OCI-LY3 (cell line): ENCODE data around the gene ATP10A.

Source experiments
- CTCF ChIP-seq: fragments of 200-600, 300-600 bp; sonication (generic); IDR thresholded peaks from 2 replicates; pipeline ENCODE4 v1.5.1; 2014; ENCODE audit warnings: antibody characterized with exemption, low read length, low read depth
- EZH2phosphoT487 ChIP-seq: fragments of 200-600 bp; shearing (Covaris generic); IDR thresholded peaks from 2 replicates; pipeline ENCODE4 v1.6.1; 2018; ENCODE audit warnings: antibody characterized with exemption, mixed run types, low read depth

- TF ChIP-seq CTCF (no peak), EZH2phosphoT487 (no peak)
Observed at GRCh38 chr15:25897658-25898057, 34.5 kb upstream of the ATP10A start.
